Colonic mucosa (tissue), 4 donors: ENCODE data around the gene KLHL17. TPM values are rescaled to one million over a fixed set of nuclear protein-coding genes. Genes with fewer than 3 reads are reported as not detected.
A peak's percentile ranks its signal among the peaks of the same experiment; 100 is the strongest.

ENCODE experiments used
- DNase-seq: peaks from one replicate; pipeline ENCODE4 v3.0.0-alpha.2; 2020
- H3K27ac ChIP-seq: fragments of 200-600 bp; one replicate; pipeline ENCODE4 v1.8.0; 2021
- H3K27me3 ChIP-seq: fragments of 200-600 bp; one replicate; pipeline ENCODE4 v1.8.0; 2021
- H3K36me3 ChIP-seq: fragments of 200-600 bp; one replicate; pipeline ENCODE4 v1.8.0; 2021
- H3K4me1 ChIP-seq: fragments of 200-600 bp; one replicate; pipeline ENCODE4 v1.8.0; 2021; ENCODE audit warnings: mild to moderate bottlenecking
- H3K4me3 ChIP-seq: fragments of 200-600 bp; one replicate; pipeline ENCODE4 v1.8.0; 2021
- H3K9ac ChIP-seq, 2 donors: one replicate each; pipeline ENCODE4 v1.7.0; 2013; ENCODE audit warnings: control low read depth in 2 of 2, low read depth in 2 of 2, low read length in 2 of 2
- H3K9me3 ChIP-seq: fragments of 200-600 bp; one replicate; pipeline ENCODE4 v1.8.0; 2021
- CTCF ChIP-seq: fragments of 200-600 bp; IDR thresholded peaks from one replicate; pipeline ENCODE4 v1.8.0; 2022; ENCODE audit warnings: antibody characterized with exemption, mild to moderate bottlenecking
- intact Hi-C: fragments of 100-400 bp; cut with DNase I; formaldehyde crosslinking; loops from one replicate; pipeline ENCODE4 v1.14.1; 2022
- total RNA-seq, 2 donors: library from RNA; stranded (reverse); fragmentation: NEBNext Ultra II Directional in 1 of 2; extraction: Animal tissue kit (Norgen Biotek cat#: 25700) in 1 of 2; gene quantifications; one replicate each; pipeline ENCODE4 v1.2.1, GENCODE V29; 2021
- donor health status: healthy.
- donor health status: DM: no; HTN: no; CAD: no.
- donor health status: DM: no; HTN: no; CAD: no.

KLHL17 gene
- total RNA-seq, 2 donors from 2014 or later: 9.9 to 16.7 TPM

- Histone ChIP-seq H3K27ac (no peak overlapping the region), H3K4me1 (peaks cover 12% of the 10 kb centered on the region), H3K36me3 (no peaks in the 10 kb centered on the region), H3K9ac (no peak overlapping the region), H3K27me3 (peaks cover 31% of the 10 kb centered on the region), H3K9me3 (no peaks in the 10 kb centered on the region), H3K4me3 (peak overlapping the region; percentile 47)
- no peak for TF ChIP-seq CTCF
- intact Hi-C loops: no loop called here
- no peak for DNase-seq
These were observed 7.3 kb downstream of the KLHL17 start for GRCh38 chr1:967466-968343.

GRCh38 chr1:969260-969855, 9.0 kb downstream of the KLHL17 start:
- no peak for TF ChIP-seq CTCF
- no peak overlapping the region for H3K27ac ChIP-seq
- no peak for DNase-seq
- intact Hi-C loops: no loop called here
- H3K9me3 ChIP-seq: no peaks in the 10 kb centered on the region
- no peaks in the 10 kb centered on the region for H3K36me3 ChIP-seq
- peaks cover 12% of the 10 kb centered on the region for H3K4me1 ChIP-seq
- no peak overlapping the region for H3K9ac ChIP-seq
- peaks cover 36% of the 10 kb centered on the region for H3K27me3 ChIP-seq
- no peak overlapping the region for H3K4me3 ChIP-seq

- peaks cover 12% of the 10 kb centered on the region for H3K4me1 ChIP-seq
- intact Hi-C loops: no loop called here
- H3K9ac ChIP-seq: no peak overlapping the region
- no peak overlapping the region for H3K27ac ChIP-seq
- peaks cover 36% of the 10 kb centered on the region for H3K27me3 ChIP-seq
- H3K9me3 ChIP-seq: no peaks in the 10 kb centered on the region
- DNase-seq: no peak
- H3K36me3 ChIP-seq: no peaks in the 10 kb centered on the region
- TF ChIP-seq CTCF: no peak
- H3K4me3 ChIP-seq: no peak overlapping the region
These were observed 10.0 kb downstream of the KLHL17 start for GRCh38 chr1:970242-970972.

- no peaks in the 10 kb centered on the region for H3K36me3 ChIP-seq
- no peak overlapping the region for H3K9ac ChIP-seq
- no peaks in the 10 kb centered on the region for H3K9me3 ChIP-seq
- TF ChIP-seq CTCF: no peak
- no peak overlapping the region for H3K27ac ChIP-seq
- intact Hi-C loops: no loop called here
- H3K27me3 ChIP-seq: peaks cover 36% of the 10 kb centered on the region
- H3K4me1 ChIP-seq: peaks cover 9% of the 10 kb centered on the region
- H3K4me3 ChIP-seq: no peak overlapping the region
- no peak for DNase-seq
These were observed 10.8 kb downstream of the KLHL17 start for GRCh38 chr1:970973-971730.
